Sigmoid colon (tissue), 7 donors: ENCODE data around the gene FXYD1. TPM values are rescaled to one million over a fixed set of nuclear protein-coding genes. Genes with fewer than 3 reads are reported as not detected.

Experiments used
- DNase-seq: peaks from one replicate; pipeline ENCODE4 v3.0.0-alpha.2; 2019
- H3K27ac ChIP-seq, 4 donors: fragments of 200-600 bp; sonication (generic); one replicate each; pipeline ENCODE4 v1.5.1; 2016 to 2019; ENCODE audit warnings: mild to moderate bottlenecking in 1 of 4
- H3K27me3 ChIP-seq, 3 donors: fragments of 200-600 bp; sonication (generic); one replicate each; pipeline ENCODE4 v1.5.1; 2019; ENCODE audit warnings: mild to moderate bottlenecking in 1 of 3
- H3K36me3 ChIP-seq, 4 donors: fragments of 200-600 bp; sonication (generic); one replicate each; pipeline ENCODE4 v1.5.1; 2016 to 2019
- H3K4me1 ChIP-seq, 4 donors: fragments of 200-600 bp; sonication (generic); one replicate each; pipeline ENCODE4 v1.5.1; 2017 to 2019
- H3K4me3 ChIP-seq, 4 donors: fragments of 200-600 bp; sonication (generic); one replicate each; pipeline ENCODE4 v1.5.1; 2017 to 2019; ENCODE audit warnings: mild to moderate bottlenecking in 2 of 4, moderate library complexity in 1 of 4
- H3K9me3 ChIP-seq, 4 donors: fragments of 200-600 bp in 3 of 4; sonication (generic) in 3 of 4; one replicate each; pipeline versions ENCODE4 v1.5.1 to v1.6.1; 2013 to 2019
- EP300 ChIP-seq, 4 donors: sonication (generic); formaldehyde crosslinking; IDR thresholded peaks; one replicate each; pipeline ENCODE4 v1.6.1; 2017; ENCODE audit warnings: antibody characterized with exemption in 4 of 4
- POLR2A ChIP-seq, 2 donors: fragments of 450-650 bp; IDR thresholded peaks; one replicate each; pipeline ENCODE4 v1.6.1; 2016; ENCODE audit warnings: antibody characterized with exemption in 2 of 2, mild to moderate bottlenecking in 2 of 2, moderate library complexity in 2 of 2
- POLR2AphosphoS5 ChIP-seq, 4 donors: sonication (generic); formaldehyde crosslinking; IDR thresholded peaks; one replicate each; pipeline ENCODE4 v1.6.1; 2017; ENCODE audit warnings: antibody characterized with exemption in 4 of 4
- WGBS, 2 donors: extraction: QIAGEN DNeasy Blood & Tissue Kit; methylation state at CpG; one replicate each; pipeline ENCODE4 v1.1.7; 2013; 5-methylcytosine and 5-hydroxymethylcytosine counted together
- intact Hi-C: fragments of 100-400 bp; cut with DNase I; formaldehyde crosslinking; loops from one replicate; pipeline ENCODE4 v1.15.1; 2023
- polyA plus RNA-seq, 3 donors: library from polyadenylated mRNA; stranded (reverse); fragments of 200-250 nt; gene quantifications; one replicate each; pipeline ENCODE4 v1.2.3, GENCODE V29; 2013
- total RNA-seq, 4 donors: library from RNA; depleted of rRNA; stranded (reverse); fragments of >200 nt; gene quantifications; one replicate each; pipeline ENCODE4 v1.1.0, GENCODE V29; 2016
- TF ChIP-seq, protein P1 (sequence below), 4 experiments: fragments of 450-650 bp in 3 of 4; fragments of 200-600 bp in 1 of 4; IDR thresholded peaks; one replicate each; pipeline ENCODE4 v1.5.1; 2016 to 2019; ENCODE audit warnings: antibody characterized with exemption in 4 of 4, mild to moderate bottlenecking in 3 of 4, moderate library complexity in 2 of 4
- donor health status: healthy with polysubstance abuse.
- donor health status: Bipolar disorder and iron deficiency.
- donor health status: healthy.

FXYD1 gene
- total and polyA plus RNA-seq, 7 donors: 6.0 to 107 (median 43.6) TPM

DNA sequence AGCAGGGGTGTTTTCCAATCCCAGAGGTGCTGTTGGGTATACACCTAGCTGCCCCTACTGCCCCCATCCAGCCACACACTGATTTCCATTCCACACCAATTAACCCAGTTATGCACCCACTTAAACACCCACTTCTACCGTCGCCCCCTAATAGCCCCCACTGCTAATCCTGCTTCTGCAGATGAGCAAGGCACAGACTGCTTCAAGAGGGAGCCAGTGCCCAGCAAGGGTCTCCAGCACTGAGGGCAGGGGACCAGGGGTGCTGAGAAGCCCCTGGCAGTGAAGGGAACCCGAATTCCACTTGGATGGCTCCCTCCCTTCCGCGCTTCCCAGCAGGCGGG is 5.6 kb downstream of the FXYD1 start:
- no peak for DNase-seq
- no peak for TF ChIP-seq EP300 (IDR thresholded peaks at IDR 0.05)
- no peak for TF ChIP-seq POLR2AphosphoS5 (IDR thresholded peaks at IDR 0.05)
- TF ChIP-seq, protein P1, sequence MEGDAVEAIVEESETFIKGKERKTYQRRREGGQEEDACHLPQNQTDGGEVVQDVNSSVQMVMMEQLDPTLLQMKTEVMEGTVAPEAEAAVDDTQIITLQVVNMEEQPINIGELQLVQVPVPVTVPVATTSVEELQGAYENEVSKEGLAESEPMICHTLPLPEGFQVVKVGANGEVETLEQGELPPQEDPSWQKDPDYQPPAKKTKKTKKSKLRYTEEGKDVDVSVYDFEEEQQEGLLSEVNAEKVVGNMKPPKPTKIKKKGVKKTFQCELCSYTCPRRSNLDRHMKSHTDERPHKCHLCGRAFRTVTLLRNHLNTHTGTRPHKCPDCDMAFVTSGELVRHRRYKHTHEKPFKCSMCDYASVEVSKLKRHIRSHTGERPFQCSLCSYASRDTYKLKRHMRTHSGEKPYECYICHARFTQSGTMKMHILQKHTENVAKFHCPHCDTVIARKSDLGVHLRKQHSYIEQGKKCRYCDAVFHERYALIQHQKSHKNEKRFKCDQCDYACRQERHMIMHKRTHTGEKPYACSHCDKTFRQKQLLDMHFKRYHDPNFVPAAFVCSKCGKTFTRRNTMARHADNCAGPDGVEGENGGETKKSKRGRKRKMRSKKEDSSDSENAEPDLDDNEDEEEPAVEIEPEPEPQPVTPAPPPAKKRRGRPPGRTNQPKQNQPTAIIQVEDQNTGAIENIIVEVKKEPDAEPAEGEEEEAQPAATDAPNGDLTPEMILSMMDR (IDR thresholded peaks at IDR 0.05): no peak
- TF ChIP-seq POLR2A (IDR thresholded peaks at IDR 0.05): no peak
- H3K27me3 ChIP-seq: peaks cover 24 to 69% (median 31%) of the 10 kb centered on the region in 3 donors
- no peak overlapping the region for H3K27ac ChIP-seq
- intact Hi-C loops: loop anchor here (5.0 to 10.0 kb wide), 2 partner anchors 77 to 121 kb away; partner anchors contain the start of gene USF2
- WGBS, 2 donors: 23 to 42% methylated on average over 6 of the region's 6 CpGs
- no peaks in the 10 kb centered on the region for H3K9me3 ChIP-seq
- H3K4me1 ChIP-seq: peaks cover 0 to 40% (median 30%) of the 10 kb centered on the region in 4 donors
- no peak overlapping the region for H3K4me3 ChIP-seq
- no peaks in the 10 kb centered on the region for H3K36me3 ChIP-seq

DNA sequence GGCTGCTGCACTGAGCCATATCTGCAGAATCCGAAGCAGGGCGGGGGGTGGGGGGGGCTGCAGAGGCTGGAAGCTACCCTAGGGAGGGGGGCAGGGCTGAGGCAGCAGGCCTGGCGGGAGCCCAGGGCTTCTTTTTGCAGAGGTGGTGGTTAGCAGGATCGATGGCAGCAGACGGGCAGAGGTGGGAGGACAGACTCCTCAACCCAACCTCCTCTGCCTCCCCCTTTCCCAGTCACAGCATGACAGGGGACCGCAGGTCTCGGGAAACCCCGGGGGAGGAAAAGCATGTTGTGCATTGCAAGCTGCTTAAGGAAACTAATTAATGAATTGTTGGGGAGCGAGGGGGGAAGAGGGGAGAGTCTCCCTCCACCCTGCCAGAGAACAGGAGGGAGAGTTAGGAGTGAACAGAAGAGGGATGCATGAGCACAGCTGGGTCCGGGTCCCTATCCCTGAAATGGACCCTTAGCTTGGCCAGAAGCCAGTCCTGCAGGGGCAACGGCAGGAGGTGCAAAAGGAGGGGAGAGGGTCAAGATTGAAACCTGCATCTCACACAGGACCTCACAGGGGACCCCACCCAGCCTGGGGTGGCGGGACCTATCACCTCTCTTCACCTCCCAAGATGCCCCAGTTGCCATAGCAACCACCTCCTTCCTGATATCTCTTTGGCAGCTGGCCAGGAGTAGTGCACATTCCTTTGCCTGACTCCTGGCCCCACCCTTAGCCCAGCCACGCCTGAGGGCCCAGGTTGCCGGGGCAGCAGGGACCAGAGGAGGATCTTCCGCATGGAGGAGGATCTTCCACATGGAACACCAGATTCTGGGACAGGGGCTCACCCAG is 6.2 kb downstream of the FXYD1 start:
- no peak for TF ChIP-seq EP300 (IDR thresholded peaks at IDR 0.05)
- H3K4me1 ChIP-seq: peaks cover 0 to 34% (median 30%) of the 10 kb centered on the region in 4 donors
- no peaks in the 10 kb centered on the region for H3K36me3 ChIP-seq
- H3K4me3 ChIP-seq: no peak overlapping the region
- intact Hi-C loops: loop anchor here (5.0 to 10.0 kb wide), 2 partner anchors 78 to 120 kb away; partner anchors contain the start of gene USF2
- DNase-seq: no peak
- H3K27me3 ChIP-seq: peaks cover 20 to 69% (median 31%) of the 10 kb centered on the region in 3 donors
- 10 to 28% methylated on average over 15 of the region's 15 CpGs for WGBS, 2 donors
- H3K27ac ChIP-seq: no peak overlapping the region
- no peaks in the 10 kb centered on the region for H3K9me3 ChIP-seq

GRCh38 chr19:35146746-35147459 is 8.3 kb downstream of the FXYD1 start:
- H3K27me3 ChIP-seq: peaks cover 15 to 61% (median 28%) of the 10 kb centered on the region in 3 donors
- H3K27ac ChIP-seq: no peak overlapping the region
- DNase-seq: no peak
- intact Hi-C loops: loop anchor here (10.0 kb wide), 1 partner anchor 118 kb away; the partner anchor contains the start of gene USF2
- 76 to 77% methylated on average over 7 of the region's 7 CpGs for WGBS, 2 donors
- no peak overlapping the region for H3K4me3 ChIP-seq
- no peaks in the 10 kb centered on the region for H3K9me3 ChIP-seq
- H3K36me3 ChIP-seq: no peaks in the 10 kb centered on the region
- TF ChIP-seq POLR2AphosphoS5 (IDR thresholded peaks at IDR 0.05) (no peak), POLR2A (IDR thresholded peaks at IDR 0.05) (no peak), EP300 (IDR thresholded peaks at IDR 0.05) (no peak)
- TF ChIP-seq, protein P1 (IDR thresholded peaks at IDR 0.05): no peak
- peaks cover 0 to 15% (median 14%) of the 10 kb centered on the region in 4 donors for H3K4me1 ChIP-seq

DNA sequence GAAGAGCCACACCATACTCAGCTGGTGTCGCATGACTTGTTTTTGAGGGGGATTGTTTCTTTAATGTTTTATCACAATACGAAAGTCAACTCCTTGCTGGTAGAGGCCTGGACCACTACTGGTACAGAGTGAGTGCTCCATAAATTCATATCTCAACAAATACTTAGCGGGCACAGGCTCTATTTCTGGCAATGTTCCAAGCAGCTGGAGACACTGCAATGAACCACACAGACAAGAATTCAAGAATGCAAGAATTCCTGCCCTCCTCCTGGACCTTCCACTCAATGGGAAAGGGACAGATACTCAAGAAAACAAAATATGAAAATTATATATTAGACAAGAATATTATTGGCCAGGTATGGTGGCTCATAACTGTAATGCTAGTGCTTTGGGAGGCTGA is 10.8 kb downstream of the FXYD1 start:
- peaks cover 6 to 60% (median 21%) of the 10 kb centered on the region in 3 donors for H3K27me3 ChIP-seq
- intact Hi-C loops: loop anchor here (10.0 kb wide), 1 partner anchor 115 kb away; the partner anchor contains the start of gene USF2
- H3K4me1 ChIP-seq: peaks cover 0 to 15% (median 11%) of the 10 kb centered on the region in 4 donors
- H3K4me3 ChIP-seq: no peak overlapping the region
- DNase-seq: no peak
- TF ChIP-seq, protein P1 (IDR thresholded peaks at IDR 0.05): no peak
- no peak for TF ChIP-seq POLR2A (IDR thresholded peaks at IDR 0.05)
- no peak for TF ChIP-seq POLR2AphosphoS5 (IDR thresholded peaks at IDR 0.05)
- TF ChIP-seq EP300 (IDR thresholded peaks at IDR 0.05): no peak
- WGBS, 2 donors: 71 to 91% methylated on average over 3 of the region's 3 CpGs
- H3K36me3 ChIP-seq: no peaks in the 10 kb centered on the region
- no peak overlapping the region for H3K27ac ChIP-seq
- no peaks in the 10 kb centered on the region for H3K9me3 ChIP-seq

DNA sequence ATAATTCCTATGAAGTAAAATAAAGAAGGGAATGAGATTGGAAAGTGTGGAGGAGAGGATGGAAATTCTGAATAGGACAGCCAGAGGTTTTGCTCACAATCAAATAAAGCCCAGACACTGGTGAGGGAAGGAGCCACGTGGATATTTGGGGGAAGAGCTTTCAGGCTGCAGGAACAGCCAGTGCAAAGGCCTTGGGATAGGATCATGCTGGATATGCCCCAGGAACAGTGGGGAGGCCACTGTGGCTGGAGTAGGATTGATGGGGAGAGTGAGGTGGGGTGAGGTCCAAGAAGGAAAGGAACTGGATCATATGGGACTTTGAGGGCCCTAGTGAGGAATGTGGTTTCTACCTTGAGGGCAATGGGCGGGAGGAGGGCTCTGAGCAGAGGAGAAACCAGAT is 11.8 kb downstream of the FXYD1 start:
- no peaks in the 10 kb centered on the region for H3K9me3 ChIP-seq
- no peaks in the 10 kb centered on the region for H3K36me3 ChIP-seq
- TF ChIP-seq POLR2A (IDR thresholded peaks at IDR 0.05) (no peak), POLR2AphosphoS5 (IDR thresholded peaks at IDR 0.05) (no peak), EP300 (IDR thresholded peaks at IDR 0.05) (no peak)
- TF ChIP-seq, protein P1 (IDR thresholded peaks at IDR 0.05): no peak
- 72 to 82% methylated on average over 2 of the region's 2 CpGs for WGBS, 2 donors
- DNase-seq: no peak
- no peak overlapping the region for H3K27ac ChIP-seq
- H3K4me3 ChIP-seq: no peak overlapping the region
- intact Hi-C loops: no loop called here
- peaks cover 0 to 25% (median 16%) of the 10 kb centered on the region in 4 donors for H3K4me1 ChIP-seq
- peaks cover 10 to 60% (median 29%) of the 10 kb centered on the region in 3 donors for H3K27me3 ChIP-seq
